ENCODE results near the gene PVR.

DNA sequence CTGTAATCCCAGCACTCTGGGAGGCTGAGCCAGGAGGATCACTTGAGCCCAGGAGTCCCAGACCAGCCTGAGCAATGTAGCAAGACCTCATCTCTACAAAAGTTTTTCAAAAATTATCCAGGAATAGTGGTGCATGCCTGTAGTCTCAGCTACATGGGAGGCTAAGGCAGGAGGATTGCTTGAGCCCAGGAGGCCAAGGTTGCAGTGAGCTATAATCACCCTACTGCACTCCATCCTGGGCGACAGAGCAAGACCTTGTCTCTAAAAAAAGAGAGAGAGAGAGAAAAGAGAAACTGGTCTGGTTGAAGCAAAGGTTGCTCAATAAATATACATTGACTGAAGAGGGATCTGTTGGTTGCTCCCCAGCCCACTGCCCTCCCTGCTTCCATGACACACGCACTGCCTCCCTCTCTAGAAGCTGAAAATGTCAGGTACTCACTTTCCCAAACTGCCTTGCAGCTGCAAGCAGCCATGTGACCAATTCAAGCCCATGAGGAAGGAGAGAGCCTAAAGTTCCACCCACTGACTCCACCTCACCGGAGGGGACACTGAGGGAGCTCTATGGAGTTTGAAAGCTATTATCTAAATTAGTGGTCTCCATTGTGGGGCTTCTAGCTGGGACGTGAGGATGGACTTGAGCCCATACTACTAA, 69.3 kb downstream of the PVR start:
- TF ChIP-seq, protein P1, sequence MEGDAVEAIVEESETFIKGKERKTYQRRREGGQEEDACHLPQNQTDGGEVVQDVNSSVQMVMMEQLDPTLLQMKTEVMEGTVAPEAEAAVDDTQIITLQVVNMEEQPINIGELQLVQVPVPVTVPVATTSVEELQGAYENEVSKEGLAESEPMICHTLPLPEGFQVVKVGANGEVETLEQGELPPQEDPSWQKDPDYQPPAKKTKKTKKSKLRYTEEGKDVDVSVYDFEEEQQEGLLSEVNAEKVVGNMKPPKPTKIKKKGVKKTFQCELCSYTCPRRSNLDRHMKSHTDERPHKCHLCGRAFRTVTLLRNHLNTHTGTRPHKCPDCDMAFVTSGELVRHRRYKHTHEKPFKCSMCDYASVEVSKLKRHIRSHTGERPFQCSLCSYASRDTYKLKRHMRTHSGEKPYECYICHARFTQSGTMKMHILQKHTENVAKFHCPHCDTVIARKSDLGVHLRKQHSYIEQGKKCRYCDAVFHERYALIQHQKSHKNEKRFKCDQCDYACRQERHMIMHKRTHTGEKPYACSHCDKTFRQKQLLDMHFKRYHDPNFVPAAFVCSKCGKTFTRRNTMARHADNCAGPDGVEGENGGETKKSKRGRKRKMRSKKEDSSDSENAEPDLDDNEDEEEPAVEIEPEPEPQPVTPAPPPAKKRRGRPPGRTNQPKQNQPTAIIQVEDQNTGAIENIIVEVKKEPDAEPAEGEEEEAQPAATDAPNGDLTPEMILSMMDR (IDR thresholded peaks at IDR 0.05): no peak
- TF ChIP-seq, protein P2, sequence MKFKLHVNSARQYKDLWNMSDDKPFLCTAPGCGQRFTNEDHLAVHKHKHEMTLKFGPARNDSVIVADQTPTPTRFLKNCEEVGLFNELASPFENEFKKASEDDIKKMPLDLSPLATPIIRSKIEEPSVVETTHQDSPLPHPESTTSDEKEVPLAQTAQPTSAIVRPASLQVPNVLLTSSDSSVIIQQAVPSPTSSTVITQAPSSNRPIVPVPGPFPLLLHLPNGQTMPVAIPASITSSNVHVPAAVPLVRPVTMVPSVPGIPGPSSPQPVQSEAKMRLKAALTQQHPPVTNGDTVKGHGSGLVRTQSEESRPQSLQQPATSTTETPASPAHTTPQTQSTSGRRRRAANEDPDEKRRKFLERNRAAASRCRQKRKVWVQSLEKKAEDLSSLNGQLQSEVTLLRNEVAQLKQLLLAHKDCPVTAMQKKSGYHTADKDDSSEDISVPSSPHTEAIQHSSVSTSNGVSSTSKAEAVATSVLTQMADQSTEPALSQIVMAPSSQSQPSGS (CRISPR knock-in tag; IDR thresholded peaks at IDR 0.05; ENCODE audit: borderline replicate concordance, low read depth): no peak
- no peak for TF ChIP-seq RELA (CRISPR knock-in tag; IDR thresholded peaks at IDR 0.05; ENCODE audit: borderline replicate concordance)
- TF ChIP-seq, protein P3, sequence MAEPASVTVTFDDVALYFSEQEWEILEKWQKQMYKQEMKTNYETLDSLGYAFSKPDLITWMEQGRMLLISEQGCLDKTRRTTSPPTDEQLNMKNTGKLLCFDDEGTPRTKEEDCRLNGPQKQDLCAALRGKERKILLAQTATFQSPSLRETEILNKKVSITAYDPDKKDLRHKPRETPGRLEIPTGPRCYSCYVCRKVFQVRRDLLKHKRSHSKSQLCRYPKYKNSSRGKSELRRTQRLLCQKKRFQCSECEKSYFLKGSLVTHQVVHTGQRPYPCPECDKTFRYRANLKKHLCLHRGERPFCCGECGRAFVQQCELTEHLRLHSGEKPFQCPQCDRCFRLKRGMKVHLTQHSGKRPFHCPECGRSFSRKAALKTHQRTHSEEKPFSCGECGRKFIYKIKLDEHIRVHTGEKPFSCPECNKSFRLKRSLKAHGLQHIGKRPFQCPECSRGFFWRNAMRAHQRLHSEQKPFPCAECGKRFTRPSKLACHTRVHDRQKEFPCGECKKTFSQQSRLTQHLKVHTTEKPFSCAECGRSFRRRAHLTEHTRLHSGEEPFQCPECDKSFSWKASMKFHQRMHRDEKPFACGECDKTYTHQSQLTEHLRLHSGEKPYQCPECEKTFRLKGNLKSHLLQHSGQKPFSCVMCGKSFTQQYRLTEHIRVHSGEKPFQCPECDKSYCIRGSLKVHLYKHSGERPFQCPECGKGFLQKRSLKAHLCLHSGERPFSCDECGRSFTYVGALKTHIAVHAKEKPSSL (CRISPR knock-in tag; conservative IDR thresholded peaks at IDR 0.05): no peak
- TF ChIP-seq, protein P4, sequence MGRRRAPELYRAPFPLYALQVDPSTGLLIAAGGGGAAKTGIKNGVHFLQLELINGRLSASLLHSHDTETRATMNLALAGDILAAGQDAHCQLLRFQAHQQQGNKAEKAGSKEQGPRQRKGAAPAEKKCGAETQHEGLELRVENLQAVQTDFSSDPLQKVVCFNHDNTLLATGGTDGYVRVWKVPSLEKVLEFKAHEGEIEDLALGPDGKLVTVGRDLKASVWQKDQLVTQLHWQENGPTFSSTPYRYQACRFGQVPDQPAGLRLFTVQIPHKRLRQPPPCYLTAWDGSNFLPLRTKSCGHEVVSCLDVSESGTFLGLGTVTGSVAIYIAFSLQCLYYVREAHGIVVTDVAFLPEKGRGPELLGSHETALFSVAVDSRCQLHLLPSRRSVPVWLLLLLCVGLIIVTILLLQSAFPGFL (CRISPR knock-in tag; IDR thresholded peaks at IDR 0.05; ENCODE audit: borderline replicate concordance): no peak
